Stimulated activated CD4-positive, alpha-beta T cell treated with anti-CD3 and anti-CD28 coated beads, Interleukin-4, amount 100 ng/mL, for 4 hours (primary cell): ENCODE measurements around the gene SSTR1.
"Not testable (repeated sequence)": the region's sequence is repeated elsewhere in the genome, so short reads cannot be mapped to it uniquely, and the experiment has no call there.

ENCODE experiments used
- DNase-seq, 2 experiments: peaks; one replicate each; pipeline ENCODE4 v3.0.0-alpha.2; 2020

The SSTR1 gene

GRCh38 chr14:38207736-38208617, at the start of gene SSTR1:
Gene SSTR1 (plus strand): TSS chr14:38207904. CDS start chr14:38209390, 1,486 bp downstream.
- no peak for DNase-seq

DNA sequence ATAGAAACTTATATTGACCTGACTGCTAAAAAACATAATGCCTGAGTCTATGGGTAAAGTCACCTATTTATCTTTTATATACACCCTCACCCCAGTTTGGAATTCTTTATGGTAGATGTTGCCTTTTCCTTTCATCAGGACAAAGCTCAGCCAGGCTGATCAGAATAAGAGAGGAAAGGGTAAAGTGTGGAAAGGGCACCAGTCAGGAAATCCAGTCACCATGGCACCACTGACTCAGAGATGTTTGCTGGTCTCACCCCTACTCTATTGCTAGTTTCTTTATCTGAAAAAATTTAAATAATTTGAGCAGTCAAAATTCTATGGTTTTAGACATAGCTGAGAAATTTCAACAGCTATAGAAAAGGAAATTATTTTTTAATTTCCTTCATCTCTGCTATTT, 49.2 kb upstream of the SSTR1 start:
- DNase-seq = no peak

DNA sequence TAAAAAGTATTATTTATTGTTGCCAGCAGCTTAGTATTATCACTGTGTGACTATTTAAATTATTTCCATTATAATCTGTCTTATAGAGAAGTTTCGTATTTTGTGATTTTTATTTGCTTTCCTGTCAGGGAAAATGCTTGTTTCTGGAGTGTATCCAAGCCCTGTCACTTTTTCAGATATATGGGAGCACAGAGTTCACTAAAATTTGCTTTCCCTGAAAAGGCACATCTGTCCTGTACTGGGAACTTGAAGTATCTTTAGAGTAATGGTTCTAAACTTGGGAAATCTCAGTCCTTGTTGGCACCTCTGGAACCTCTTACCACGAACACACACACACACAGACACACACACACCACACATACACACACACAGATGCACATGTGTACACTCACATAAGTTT, 39.3 kb upstream of the SSTR1 start:
- no peak for DNase-seq

GRCh38 chr14:38171197-38171596, 36.5 kb upstream of the SSTR1 start:
- DNase-seq = no peak

- DNase-seq = no peak
Observed at GRCh38 chr14:38174711-38175110, 33.0 kb upstream of the SSTR1 start.

DNA sequence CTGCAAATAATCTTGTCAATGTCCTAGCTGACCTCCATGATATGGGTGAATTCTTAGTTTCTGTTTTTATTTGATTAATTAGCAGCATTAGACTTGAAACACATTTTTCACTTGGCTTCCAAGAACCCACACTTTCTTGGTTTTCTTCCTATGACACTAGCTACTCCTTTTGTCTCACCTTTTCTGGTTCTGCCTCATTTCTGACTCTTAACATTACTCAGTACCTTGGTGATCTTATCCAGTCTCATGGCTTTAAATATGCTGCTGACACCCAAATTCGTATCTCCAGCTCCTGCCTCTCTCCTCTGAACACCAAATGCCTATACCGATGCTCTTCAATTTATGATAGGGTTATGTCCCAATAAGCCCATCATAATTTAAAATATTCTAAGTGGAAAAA, 32.0 kb upstream of the SSTR1 start:
- DNase-seq = no peak

DNA sequence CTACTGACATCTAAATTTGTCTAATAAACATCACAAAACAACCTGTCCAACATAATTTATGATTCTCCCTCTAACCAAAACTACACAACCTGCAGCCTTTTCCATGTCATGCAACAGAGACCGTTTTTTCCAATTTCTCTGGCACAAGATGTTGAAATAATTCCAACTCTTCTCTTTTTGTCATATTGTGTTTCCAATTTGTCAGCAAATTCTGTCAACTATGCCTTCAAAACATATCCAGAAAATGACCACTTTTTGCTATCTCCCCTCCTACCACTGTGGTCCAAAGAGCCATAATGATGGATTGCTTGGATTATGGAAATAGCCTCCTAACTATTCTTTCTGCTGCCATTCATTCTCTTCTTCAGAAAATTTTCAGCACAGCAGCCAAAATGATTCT, 31.3 kb upstream of the SSTR1 start:
- no peak for DNase-seq

DNA sequence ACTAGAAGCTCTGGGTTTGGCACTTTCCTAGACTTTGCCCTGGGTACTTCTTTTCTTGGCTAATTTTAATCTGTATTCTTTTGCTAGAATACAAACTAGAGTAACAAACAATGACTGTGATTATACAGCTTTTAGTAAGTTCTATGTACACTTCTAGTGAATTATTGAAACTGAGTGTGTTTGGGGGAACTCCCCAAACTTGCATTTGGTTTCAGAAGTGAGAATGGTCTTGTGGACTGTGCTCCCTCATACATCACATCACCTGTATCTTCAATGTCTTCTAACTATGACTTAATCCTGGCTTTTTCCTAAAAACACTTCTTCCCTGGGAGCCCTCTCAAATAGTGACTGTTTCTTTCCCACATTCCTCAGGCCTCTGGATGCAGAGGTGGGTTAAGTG, 23.6 kb upstream of the SSTR1 start:
- DNase-seq = no peak

- DNase-seq = no peak
Observed at GRCh38 chr14:38185671-38186070, 22.0 kb upstream of the SSTR1 start.

GRCh38 chr14:38186216-38186615, 21.5 kb upstream of the SSTR1 start:
- DNase-seq = no peak

DNA sequence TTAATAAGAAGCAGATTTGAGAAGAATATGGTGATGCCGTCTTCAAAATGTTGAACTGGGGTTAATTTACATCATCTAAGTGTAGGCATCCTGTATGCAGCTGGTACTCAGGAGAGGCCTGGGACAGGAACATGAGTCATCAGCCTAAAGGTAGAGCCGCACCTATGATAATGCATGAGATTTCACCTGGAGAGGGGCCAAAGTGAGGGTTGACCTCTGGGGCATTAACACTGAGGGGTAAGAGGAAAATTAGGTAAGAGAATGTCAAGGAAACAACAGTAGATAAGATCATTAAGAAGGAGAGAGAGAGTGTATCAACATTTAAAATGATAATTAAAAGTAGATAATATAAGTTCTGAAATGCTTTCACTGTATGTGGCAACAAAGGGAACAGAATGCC, 20.2 kb upstream of the SSTR1 start:
- no peak for DNase-seq

DNA sequence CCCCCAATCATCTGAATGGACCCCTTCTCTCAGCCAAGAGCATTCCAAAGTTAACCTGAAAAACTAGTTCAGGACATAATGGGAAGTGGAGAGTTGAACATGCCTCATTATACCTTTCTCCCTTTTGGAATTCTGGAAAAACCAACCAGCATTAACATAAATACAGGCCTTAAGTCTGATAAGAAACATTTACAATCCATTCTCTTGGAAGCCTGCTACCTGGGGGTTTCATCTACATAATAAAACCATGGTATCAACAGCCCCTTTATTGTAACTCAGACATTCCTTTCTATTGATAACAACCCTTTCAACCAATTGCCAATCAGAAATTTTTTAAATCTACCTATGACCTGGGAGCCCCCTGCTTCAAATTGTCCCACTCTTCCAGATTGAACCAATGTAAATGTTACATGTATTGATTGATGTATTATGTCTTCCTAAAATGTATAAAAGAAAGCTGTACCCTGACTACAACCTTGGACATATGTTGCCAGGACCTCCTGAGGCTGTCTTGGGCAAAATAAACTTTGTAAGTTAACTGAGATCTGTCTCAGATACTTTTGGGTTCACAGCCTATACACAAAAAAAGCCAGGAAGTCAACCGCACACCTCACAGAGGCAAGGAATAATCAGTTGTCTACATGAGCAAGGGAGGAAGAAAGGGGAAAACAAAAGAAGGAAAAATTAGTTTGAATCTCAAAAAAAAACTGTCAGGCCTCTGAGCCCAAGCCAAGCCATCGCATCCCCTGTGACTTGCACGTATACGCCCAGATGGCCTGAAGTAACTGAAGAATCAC, 17.6 kb upstream of the SSTR1 start:
- DNase-seq = no peak

DNA sequence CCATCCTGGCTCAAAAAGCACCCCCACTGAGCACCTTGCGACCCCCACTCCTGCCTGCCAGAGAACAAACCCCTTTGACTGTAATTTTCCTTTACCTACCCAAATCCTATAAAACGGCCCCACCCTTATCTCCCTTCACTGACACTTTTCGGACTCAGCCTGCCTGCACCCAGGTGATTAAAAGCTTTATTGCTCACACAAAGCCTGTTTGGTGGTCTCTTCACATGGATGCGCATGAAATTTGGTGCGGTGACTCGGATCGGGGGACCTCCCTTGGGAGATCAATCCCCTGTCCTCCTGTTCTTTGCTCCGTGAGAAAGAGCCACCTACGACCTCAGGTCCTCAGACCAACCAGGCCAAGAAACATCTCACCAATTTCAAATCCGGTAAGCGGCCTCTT, 16.9 kb upstream of the SSTR1 start:
- DNase-seq = not testable (repeated sequence)

GRCh38 chr14:38191491-38191890, 16.2 kb upstream of the SSTR1 start:
- DNase-seq = not testable (repeated sequence)

GRCh38 chr14:38197001-38197783, 10.5 kb upstream of the SSTR1 start:
- DNase-seq = no peak

DNA sequence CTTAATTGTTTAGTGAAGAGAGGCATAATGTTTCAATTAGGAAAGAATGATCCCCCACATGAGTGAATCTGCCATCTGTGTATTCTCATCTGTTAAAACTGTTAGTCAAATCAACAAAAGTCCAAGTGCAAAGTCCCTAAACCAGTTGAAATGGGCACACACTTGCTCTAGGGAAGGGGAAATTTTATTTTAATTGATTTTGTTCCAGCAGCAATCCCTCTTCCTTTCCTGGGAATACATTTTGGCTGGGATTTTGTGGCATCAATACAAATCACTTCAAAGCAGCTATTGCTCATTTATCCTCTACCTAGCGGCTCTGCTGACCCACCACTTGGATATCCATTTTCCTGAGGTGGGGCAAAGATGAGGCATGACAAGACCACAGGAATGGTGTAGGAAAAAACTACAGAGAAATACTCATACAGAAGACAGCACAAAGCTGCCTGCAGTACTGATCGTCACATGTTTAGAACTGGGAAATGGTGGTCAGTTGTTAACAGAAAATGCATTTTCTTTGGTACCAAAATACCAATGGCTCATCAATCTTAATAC, 9.8 kb upstream of the SSTR1 start:
- DNase-seq = no peak

DNA sequence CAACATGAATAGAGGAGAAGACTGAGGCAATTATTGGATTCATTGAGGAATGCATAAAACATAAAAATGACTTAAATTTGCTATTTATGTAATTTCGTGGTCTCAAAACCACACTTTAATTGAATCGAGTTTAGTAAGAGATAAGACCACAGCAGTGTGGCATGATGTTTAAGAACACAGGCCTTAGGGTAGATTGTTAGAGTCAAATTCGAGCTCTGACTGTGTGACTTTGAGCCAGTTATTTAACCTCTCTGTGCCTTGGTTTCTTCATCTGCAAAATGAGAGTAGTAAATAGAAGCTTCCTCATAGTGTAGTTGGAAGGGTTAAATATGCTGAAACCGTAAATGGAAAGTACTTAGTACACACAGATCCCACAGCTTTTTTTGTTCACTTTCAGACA, 9.3 kb upstream of the SSTR1 start:
- DNase-seq = no peak

- no peak for DNase-seq
Observed at GRCh38 chr14:38199076-38199475, 8.6 kb upstream of the SSTR1 start.

GRCh38 chr14:38199739-38200138, 8.0 kb upstream of the SSTR1 start:
- DNase-seq = no peak

- DNase-seq = no peak
Observed at GRCh38 chr14:38201137-38201828, 6.4 kb upstream of the SSTR1 start.

GRCh38 chr14:38202444-38203191, 5.1 kb upstream of the SSTR1 start:
- no peak for DNase-seq
